Panc1 (cell line): ENCODE measurements around the gene ATP13A2. TPM values are rescaled to one million over a fixed set of nuclear protein-coding genes. Genes with fewer than 3 reads are reported as not detected.

Experiments used
- ATAC-seq: fragments of 200-7000 bp; cut with Tn5 transposase; 2 replicates; pipeline ENCODE4 v1.9.1; 2020; ENCODE audit warnings: mild to moderate bottlenecking, moderate library complexity
- BruUV-seq: library from RNA; stranded (reverse); fragments of 400-500 nt; replicated peaks from 2 replicates; lab custom pipeline; 2021; lab: Mats Ljungman, UMichigan
- CTCF ChIA-PET: fragments of 300-600 bp; sonication (Branson Sonifier 250); formaldehyde crosslinking; loops from one replicate; lab custom pipeline; 2022; ENCODE audit warnings: antibody characterized with exemption; lab: Charles Lee
- POLR2A ChIA-PET: fragments of 300-600 bp; sonication (Branson Sonifier 250); formaldehyde crosslinking; loops from one replicate; lab custom pipeline; 2022; ENCODE audit warnings: antibody characterized with exemption; lab: Charles Lee
- DNase-seq: peaks from one replicate; pipeline ENCODE4 v3.0.0-alpha.2; 2010; ENCODE audit warnings: low read depth, low spot score
- H3K27ac ChIP-seq: 2 replicates; pipeline ENCODE4 v1.5.1; 2011; ENCODE audit warnings: mild to moderate bottlenecking, low read length, inconsistent platforms
- H3K27me3 ChIP-seq: fragments of 200-500 bp; sonication (Bioruptor generic); 2 replicates; pipeline ENCODE4 v1.6.0; 2014; ENCODE audit warnings: low read length, inconsistent platforms; ENCODE audit not compliant: control insufficient read depth, insufficient read depth
- H3K36me3 ChIP-seq: fragments of 200-500 bp; sonication (Bioruptor generic); 2 replicates; pipeline ENCODE4 v1.5.1; 2014; ENCODE audit warnings: inconsistent platforms, mild to moderate bottlenecking, low read length, moderate library complexity; ENCODE audit not compliant: control insufficient read depth, insufficient read depth
- H3K4me1 ChIP-seq: 2 replicates; pipeline ENCODE4 v1.5.1; 2011; ENCODE audit warnings: inconsistent platforms, mild to moderate bottlenecking, low read length, moderate library complexity; ENCODE audit not compliant: control insufficient read depth, insufficient read depth
- H3K4me3 ChIP-seq, 2 experiments: 2 replicates each; pipeline ENCODE4 v1.5.1; 2011 to 2012; ENCODE audit warnings: low read depth in 2 of 2, low read length in 2 of 2, mild to moderate bottlenecking in 2 of 2, inconsistent platforms in 1 of 2, moderate library complexity in 1 of 2
- H3K9me3 ChIP-seq: fragments of 200-500 bp; sonication (Bioruptor generic); 2 replicates; pipeline ENCODE4 v1.5.1; 2014; ENCODE audit warnings: low read depth, mild to moderate bottlenecking, inconsistent platforms, low read length, moderate library complexity; ENCODE audit not compliant: control insufficient read depth, insufficient read depth
- POLR2AphosphoS5 ChIP-seq: IDR thresholded peaks from 2 replicates; pipeline ENCODE4 v1.6.1; 2012; ENCODE audit warnings: mild to moderate bottlenecking, low read depth, low read length, moderate library complexity
- SIN3A ChIP-seq: IDR thresholded peaks from 2 replicates; pipeline ENCODE4 v1.6.1; 2012; ENCODE audit warnings: low read depth, mild to moderate bottlenecking, low read length, moderate library complexity, borderline replicate concordance; ENCODE audit not compliant: insufficient read depth
- TCF7L2 ChIP-seq: IDR thresholded peaks from 2 replicates; pipeline ENCODE4 v1.6.1; 2011; ENCODE audit warnings: mild to moderate bottlenecking, low read depth, low read length, inconsistent platforms
- in situ Hi-C: cut with HindIII; loops from 2 replicates; pipeline ENCODE4 v1.10.0; 2016; ENCODE audit warnings: low sequenced_read_pairs, low pct_unique_long_range_greater_than_20kb
- intact Hi-C: fragments of 100-400 bp; cut with micrococcal nuclease; formaldehyde crosslinking; loops from one replicate; pipeline ENCODE4 v1.10.0; 2022; ENCODE audit not compliant: unreplicated experiment
- total RNA-seq: library from RNA; stranded (reverse); gene quantifications from one replicate; pipeline ENCODE4 v1.2.1, GENCODE V29; 2021; ENCODE audit not compliant: unreplicated experiment
- TF ChIP-seq, protein P1 (sequence below), 2 experiments: IDR thresholded peaks; 2 replicates each; pipeline ENCODE4 v1.6.1; 2011 to 2012; ENCODE audit warnings: low read depth in 2 of 2, control low read depth in 1 of 2, low read length in 1 of 2, mild to moderate bottlenecking in 1 of 2, moderate library complexity in 1 of 2; ENCODE audit not compliant: insufficient read depth in 1 of 2
- TF ChIP-seq, protein P2 (sequence below): fragments of 450-650 bp; IDR thresholded peaks from 2 replicates; pipeline ENCODE4 v1.5.1; 2017; ENCODE audit warnings: mild to moderate bottlenecking

The ATP13A2 gene
- total RNA-seq, 1 experiment from 2014 or later: 49.9 TPM

DNA sequence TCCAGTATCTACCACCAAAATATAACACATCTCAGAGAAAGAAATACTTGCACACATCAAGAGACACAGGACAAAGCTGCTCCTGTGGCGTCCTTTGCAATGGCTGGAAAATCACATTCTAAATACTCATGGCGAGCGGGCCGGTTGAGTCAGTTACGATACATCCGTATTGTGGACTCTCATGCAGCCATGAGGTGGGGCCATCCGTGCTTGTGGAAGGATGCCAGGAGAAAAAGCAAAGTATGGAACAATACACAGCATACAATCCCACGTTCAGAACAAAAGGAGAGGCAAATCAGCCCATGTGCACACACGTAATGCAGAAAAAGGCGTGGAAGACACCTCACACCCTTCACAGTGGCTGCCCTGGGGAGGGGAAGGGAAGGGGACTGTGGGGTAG lies 13.1 kb downstream of the ATP13A2 start:
- Histone ChIP-seq H3K4me3 (no peak overlapping the region), H3K36me3 (no peaks in the 10 kb centered on the region), H3K4me1 (no peaks in the 10 kb centered on the region), H3K9me3 (no peaks in the 10 kb centered on the region), H3K27ac (no peak overlapping the region), H3K27me3 (no peaks in the 10 kb centered on the region)
- DNase-seq: no peak
- ChIA-PET CTCF (no interaction called here), POLR2A (no interaction called here)
- no peak for ATAC-seq
- no TSS peak for BruUV-seq
- in situ Hi-C loops: no loop called here
- TF ChIP-seq, protein P1, sequence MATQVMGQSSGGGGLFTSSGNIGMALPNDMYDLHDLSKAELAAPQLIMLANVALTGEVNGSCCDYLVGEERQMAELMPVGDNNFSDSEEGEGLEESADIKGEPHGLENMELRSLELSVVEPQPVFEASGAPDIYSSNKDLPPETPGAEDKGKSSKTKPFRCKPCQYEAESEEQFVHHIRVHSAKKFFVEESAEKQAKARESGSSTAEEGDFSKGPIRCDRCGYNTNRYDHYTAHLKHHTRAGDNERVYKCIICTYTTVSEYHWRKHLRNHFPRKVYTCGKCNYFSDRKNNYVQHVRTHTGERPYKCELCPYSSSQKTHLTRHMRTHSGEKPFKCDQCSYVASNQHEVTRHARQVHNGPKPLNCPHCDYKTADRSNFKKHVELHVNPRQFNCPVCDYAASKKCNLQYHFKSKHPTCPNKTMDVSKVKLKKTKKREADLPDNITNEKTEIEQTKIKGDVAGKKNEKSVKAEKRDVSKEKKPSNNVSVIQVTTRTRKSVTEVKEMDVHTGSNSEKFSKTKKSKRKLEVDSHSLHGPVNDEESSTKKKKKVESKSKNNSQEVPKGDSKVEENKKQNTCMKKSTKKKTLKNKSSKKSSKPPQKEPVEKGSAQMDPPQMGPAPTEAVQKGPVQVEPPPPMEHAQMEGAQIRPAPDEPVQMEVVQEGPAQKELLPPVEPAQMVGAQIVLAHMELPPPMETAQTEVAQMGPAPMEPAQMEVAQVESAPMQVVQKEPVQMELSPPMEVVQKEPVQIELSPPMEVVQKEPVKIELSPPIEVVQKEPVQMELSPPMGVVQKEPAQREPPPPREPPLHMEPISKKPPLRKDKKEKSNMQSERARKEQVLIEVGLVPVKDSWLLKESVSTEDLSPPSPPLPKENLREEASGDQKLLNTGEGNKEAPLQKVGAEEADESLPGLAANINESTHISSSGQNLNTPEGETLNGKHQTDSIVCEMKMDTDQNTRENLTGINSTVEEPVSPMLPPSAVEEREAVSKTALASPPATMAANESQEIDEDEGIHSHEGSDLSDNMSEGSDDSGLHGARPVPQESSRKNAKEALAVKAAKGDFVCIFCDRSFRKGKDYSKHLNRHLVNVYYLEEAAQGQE (IDR thresholded peaks at IDR 0.05; ENCODE audit: insufficient read depth in 1 of 2, low read depth in 2 of 2, low read length in 1 of 2): no peak
- TF ChIP-seq POLR2AphosphoS5: no peak
- intact Hi-C loops: no loop called here

DNA sequence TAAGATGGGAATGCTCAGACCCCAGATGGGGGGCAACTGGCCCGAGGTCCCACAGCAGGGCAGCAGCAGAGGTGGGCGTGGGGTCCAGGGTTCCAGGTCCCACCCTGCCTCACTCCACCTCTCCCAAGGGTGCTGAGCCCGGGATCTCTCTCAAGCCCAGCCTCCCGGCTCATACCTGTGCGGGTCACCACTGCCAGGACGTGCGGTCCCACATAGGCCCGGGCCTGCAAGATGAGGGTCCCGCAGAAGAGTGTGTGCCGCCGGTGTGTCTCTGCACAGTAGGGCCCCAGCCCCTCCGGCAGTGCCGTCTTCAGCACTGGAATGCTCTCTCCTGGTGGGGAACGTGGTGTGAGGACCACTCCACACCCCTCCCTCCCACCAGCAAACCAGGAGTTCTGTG lies 14.9 kb downstream of the ATP13A2 start:
- H3K27me3 ChIP-seq: no peaks in the 10 kb centered on the region
- POLR2A ChIA-PET: no interaction called here

More for the DNA sequence above, 14.9 kb downstream of the ATP13A2 start:
- no peak for ATAC-seq
- CTCF ChIA-PET: interaction anchor here (0.7 kb wide), 1 partner anchor 11 kb away, joined by 3 read pairs; no protein-coding TSS in a partner anchor
- no TSS peak for BruUV-seq
- Histone ChIP-seq H3K4me1 (no peaks in the 10 kb centered on the region), H3K36me3 (no peaks in the 10 kb centered on the region), H3K9me3 (no peaks in the 10 kb centered on the region), H3K4me3 (no peak overlapping the region), H3K27ac (no peak overlapping the region)
- TF ChIP-seq POLR2AphosphoS5 (no peak), TCF7L2 (no peak), SIN3A (no peak)
- TF ChIP-seq, protein P1 (IDR thresholded peaks at IDR 0.05; ENCODE audit: insufficient read depth in 1 of 2, low read depth in 2 of 2, low read length in 1 of 2): no peak
- TF ChIP-seq, protein P2, sequence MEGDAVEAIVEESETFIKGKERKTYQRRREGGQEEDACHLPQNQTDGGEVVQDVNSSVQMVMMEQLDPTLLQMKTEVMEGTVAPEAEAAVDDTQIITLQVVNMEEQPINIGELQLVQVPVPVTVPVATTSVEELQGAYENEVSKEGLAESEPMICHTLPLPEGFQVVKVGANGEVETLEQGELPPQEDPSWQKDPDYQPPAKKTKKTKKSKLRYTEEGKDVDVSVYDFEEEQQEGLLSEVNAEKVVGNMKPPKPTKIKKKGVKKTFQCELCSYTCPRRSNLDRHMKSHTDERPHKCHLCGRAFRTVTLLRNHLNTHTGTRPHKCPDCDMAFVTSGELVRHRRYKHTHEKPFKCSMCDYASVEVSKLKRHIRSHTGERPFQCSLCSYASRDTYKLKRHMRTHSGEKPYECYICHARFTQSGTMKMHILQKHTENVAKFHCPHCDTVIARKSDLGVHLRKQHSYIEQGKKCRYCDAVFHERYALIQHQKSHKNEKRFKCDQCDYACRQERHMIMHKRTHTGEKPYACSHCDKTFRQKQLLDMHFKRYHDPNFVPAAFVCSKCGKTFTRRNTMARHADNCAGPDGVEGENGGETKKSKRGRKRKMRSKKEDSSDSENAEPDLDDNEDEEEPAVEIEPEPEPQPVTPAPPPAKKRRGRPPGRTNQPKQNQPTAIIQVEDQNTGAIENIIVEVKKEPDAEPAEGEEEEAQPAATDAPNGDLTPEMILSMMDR: no peak
- in situ Hi-C loops: no loop called here
- no peak for DNase-seq
- intact Hi-C loops: no loop called here
